ENCODE measurements around the gene LTBP2. TPM values are rescaled to one million over a fixed set of nuclear protein-coding genes. Genes with fewer than 3 reads are reported as not detected.

LTBP2 gene
- total RNA-seq, 1 donor, result 493 TPM

- no peaks in the 10 kb centered on the region for H3K36me3 ChIP-seq (ENCODE audit: insufficient read depth, low read length)
- H3K27ac ChIP-seq (ENCODE audit: low read depth, low read length), result peak overlapping the region; percentile 64
- H3K4me3 ChIP-seq (ENCODE audit: insufficient read depth, low read length), result peak overlapping the region; percentile 88
- peak; percentile 42 for TF ChIP-seq CTCF (IDR thresholded peaks at IDR 0.05; ENCODE audit: extremely low read depth, low read depth, low read length)
- H2AFZ ChIP-seq (ENCODE audit: low read length), result peak overlapping the region; percentile 75
- H3K79me2 ChIP-seq (ENCODE audit: insufficient read depth, low read length), result peaks cover 52% of the 10 kb centered on the region
- peaks cover 47% of the 10 kb centered on the region for H3K4me1 ChIP-seq (ENCODE audit: insufficient read depth, low read length)
- H3K27me3 ChIP-seq (ENCODE audit: insufficient read depth, low read length), result no peaks in the 10 kb centered on the region
- peak overlapping the region; percentile 100 for H3K4me2 ChIP-seq (ENCODE audit: insufficient read depth, low read length)
- no peak for DNase-seq (ENCODE audit: insufficient read length, low spot score, missing footprints)
- no peaks in the 10 kb centered on the region for H3K9me3 ChIP-seq (ENCODE audit: low read depth, low read length)
- H4K20me1 ChIP-seq (ENCODE audit: insufficient read depth, low read length), result no peaks in the 10 kb centered on the region
Observed at GRCh38 chr14:74491956-74492775, 119.9 kb downstream of the LTBP2 start.

GRCh38 chr14:74490486-74490885 is 121.6 kb downstream of the LTBP2 start:
- H3K4me2 ChIP-seq (ENCODE audit: insufficient read depth, low read length), result no peak overlapping the region
- TF ChIP-seq CTCF (IDR thresholded peaks at IDR 0.05; ENCODE audit: extremely low read depth, low read depth, low read length), result no peak
- H3K27me3 ChIP-seq (ENCODE audit: insufficient read depth, low read length), result no peaks in the 10 kb centered on the region
- peaks cover 67% of the 10 kb centered on the region for H3K79me2 ChIP-seq (ENCODE audit: insufficient read depth, low read length)
- H3K36me3 ChIP-seq (ENCODE audit: insufficient read depth, low read length), result no peaks in the 10 kb centered on the region
- H4K20me1 ChIP-seq (ENCODE audit: insufficient read depth, low read length), result no peaks in the 10 kb centered on the region
- no peak for DNase-seq (ENCODE audit: insufficient read length, low spot score, missing footprints)
- no peak overlapping the region for H2AFZ ChIP-seq (ENCODE audit: low read length)
- no peak overlapping the region for H3K27ac ChIP-seq (ENCODE audit: low read depth, low read length)
- no peak overlapping the region for H3K4me3 ChIP-seq (ENCODE audit: insufficient read depth, low read length)
- no peaks in the 10 kb centered on the region for H3K9me3 ChIP-seq (ENCODE audit: low read depth, low read length)
- H3K4me1 ChIP-seq (ENCODE audit: insufficient read depth, low read length), result peaks cover 40% of the 10 kb centered on the region

DNA sequence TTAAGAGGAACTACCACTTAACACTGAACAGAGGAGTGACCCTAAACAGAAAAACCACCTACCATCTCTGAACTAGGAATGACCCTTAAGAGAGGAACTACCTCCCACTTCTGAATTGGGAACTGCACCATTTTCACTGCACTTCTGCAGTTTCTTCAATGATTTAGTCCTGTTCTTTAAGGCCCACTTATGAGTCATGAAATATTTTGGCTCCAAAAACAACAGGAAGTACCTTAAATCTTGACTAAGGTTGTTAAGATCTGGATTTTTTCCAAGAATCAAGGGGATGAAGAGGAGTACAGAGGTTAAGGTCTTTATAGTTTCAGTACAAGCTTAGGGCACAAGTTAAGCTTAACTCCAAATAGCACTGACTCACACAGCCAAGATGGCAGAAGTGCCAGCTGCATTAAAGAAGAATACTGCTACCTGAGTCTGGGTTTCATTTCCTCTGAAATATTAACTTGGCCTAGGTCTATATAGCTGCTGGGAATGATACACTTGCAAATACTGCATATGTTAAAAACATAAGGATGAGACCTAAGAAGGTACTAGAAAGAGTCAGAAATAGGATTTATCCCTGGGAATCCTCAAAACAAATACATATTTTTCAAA is 123.1 kb downstream of the LTBP2 start:
- Histone ChIP-seq H2AFZ (ENCODE audit: low read length) (no peak overlapping the region), H3K27ac (ENCODE audit: low read depth, low read length) (no peak overlapping the region), H3K4me1 (ENCODE audit: insufficient read depth, low read length) (peaks cover 27% of the 10 kb centered on the region), H3K9me3 (ENCODE audit: low read depth, low read length) (no peaks in the 10 kb centered on the region), H4K20me1 (ENCODE audit: insufficient read depth, low read length) (no peaks in the 10 kb centered on the region), H3K27me3 (ENCODE audit: insufficient read depth, low read length) (no peaks in the 10 kb centered on the region), H3K79me2 (ENCODE audit: insufficient read depth, low read length) (peaks cover 64% of the 10 kb centered on the region), H3K4me3 (ENCODE audit: insufficient read depth, low read length) (no peak overlapping the region), H3K4me2 (ENCODE audit: insufficient read depth, low read length) (no peak overlapping the region), H3K36me3 (ENCODE audit: insufficient read depth, low read length) (no peaks in the 10 kb centered on the region)
- TF ChIP-seq CTCF (IDR thresholded peaks at IDR 0.05; ENCODE audit: extremely low read depth, low read depth, low read length), result no peak
- no peak for DNase-seq (ENCODE audit: insufficient read length, low spot score, missing footprints)

DNA sequence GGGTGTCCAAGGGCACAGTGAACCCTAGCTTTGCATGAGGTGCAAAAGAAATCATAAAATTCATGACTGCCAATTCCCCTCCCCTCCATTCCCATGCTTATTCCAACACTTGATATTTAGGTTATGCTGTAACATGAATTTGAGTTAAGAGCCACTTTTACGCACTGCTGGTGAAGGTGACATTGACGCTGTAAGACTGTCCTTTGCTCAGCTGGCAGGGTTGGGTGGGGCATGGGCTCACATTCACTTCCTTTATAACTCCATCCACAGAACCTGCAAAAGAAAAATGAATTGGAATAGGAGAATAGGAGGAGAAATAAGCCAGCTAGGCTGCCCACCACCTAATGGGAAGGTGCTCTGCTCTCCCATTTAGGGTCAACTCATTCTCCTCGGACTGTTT is 125.9 kb downstream of the LTBP2 start:
- Histone ChIP-seq H3K27ac (ENCODE audit: low read depth, low read length) (no peak overlapping the region), H3K4me2 (ENCODE audit: insufficient read depth, low read length) (no peak overlapping the region), H3K36me3 (ENCODE audit: insufficient read depth, low read length) (peaks cover 11% of the 10 kb centered on the region), H3K27me3 (ENCODE audit: insufficient read depth, low read length) (no peaks in the 10 kb centered on the region), H3K79me2 (ENCODE audit: insufficient read depth, low read length) (peaks cover 41% of the 10 kb centered on the region), H3K4me3 (ENCODE audit: insufficient read depth, low read length) (no peak overlapping the region), H4K20me1 (ENCODE audit: insufficient read depth, low read length) (no peaks in the 10 kb centered on the region), H2AFZ (ENCODE audit: low read length) (no peak overlapping the region), H3K4me1 (ENCODE audit: insufficient read depth, low read length) (peaks cover 27% of the 10 kb centered on the region), H3K9me3 (ENCODE audit: low read depth, low read length) (no peaks in the 10 kb centered on the region)
- no peak for DNase-seq (ENCODE audit: insufficient read length, low spot score, missing footprints)
- no peak for TF ChIP-seq CTCF (IDR thresholded peaks at IDR 0.05; ENCODE audit: extremely low read depth, low read depth, low read length)

Measured in osteoblast (primary cell).